HG02678 (cell line): ENCODE results near the gene QARS1.

Source experiments
- ATAC-seq: cut with Tn5 transposase; IDR thresholded peaks from one replicate; pipeline ENCODE4 v1.9.1; 2021; ENCODE audit warnings: mild to moderate bottlenecking, moderate library complexity; ENCODE audit not compliant: unreplicated experiment

The QARS1 gene

GRCh38 chr3:49104427-49105291 lies at the start of gene QARS1:
QARS1 (minus strand) TSS chr3:49104757; CDS start chr3:49104733, 24 bp downstream.
- ATAC-seq: peak; percentile 91

- no peak for ATAC-seq
Observed at GRCh38 chr3:49153349-49153912, 48.9 kb upstream of the QARS1 start.

- ATAC-seq: no peak
Observed at GRCh38 chr3:49151610-49152009, 47.1 kb upstream of the QARS1 start.

- ATAC-seq: no peak
Observed at GRCh38 chr3:49148159-49148558, 43.6 kb upstream of the QARS1 start.

DNA sequence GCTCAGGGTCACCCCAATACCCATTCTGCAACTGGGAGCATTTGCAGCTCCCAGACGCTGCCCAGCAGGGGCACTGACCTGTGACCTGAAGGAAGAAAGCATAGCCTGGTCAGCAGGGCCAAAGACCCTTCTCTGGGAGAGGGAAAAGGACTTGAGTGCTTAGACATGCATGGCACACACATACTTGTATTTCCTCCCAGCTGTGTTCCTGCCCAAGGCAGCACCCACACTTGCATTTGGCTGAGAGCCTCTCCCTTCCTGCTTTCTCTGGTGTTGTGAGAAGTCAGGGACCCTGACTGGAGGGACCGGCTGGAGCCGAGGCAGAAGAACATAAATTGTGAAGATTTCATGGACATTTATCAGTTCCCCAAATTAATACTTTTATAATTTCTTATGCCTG lies 35.5 kb upstream of the QARS1 start:
- ATAC-seq: no peak

DNA sequence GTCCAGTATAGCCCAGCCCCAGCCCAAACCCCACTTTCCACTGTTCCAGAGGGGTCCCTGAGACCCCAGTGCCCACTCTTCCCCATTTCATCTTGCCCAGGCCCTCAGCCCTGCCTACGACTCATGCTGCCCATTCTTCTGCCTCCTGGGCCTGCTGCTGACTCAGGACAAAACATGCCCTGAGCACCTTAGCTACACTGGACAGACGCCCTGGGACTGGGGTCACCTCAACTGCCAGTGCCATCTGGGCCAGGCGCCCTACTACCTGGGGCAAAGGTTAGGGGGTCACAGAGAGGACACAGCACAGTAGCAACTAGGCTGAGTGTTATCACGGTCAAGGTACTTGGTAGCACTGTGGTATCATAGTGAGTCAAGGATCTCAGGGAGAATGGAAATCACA lies 30.9 kb upstream of the QARS1 start:
- no peak for ATAC-seq

DNA sequence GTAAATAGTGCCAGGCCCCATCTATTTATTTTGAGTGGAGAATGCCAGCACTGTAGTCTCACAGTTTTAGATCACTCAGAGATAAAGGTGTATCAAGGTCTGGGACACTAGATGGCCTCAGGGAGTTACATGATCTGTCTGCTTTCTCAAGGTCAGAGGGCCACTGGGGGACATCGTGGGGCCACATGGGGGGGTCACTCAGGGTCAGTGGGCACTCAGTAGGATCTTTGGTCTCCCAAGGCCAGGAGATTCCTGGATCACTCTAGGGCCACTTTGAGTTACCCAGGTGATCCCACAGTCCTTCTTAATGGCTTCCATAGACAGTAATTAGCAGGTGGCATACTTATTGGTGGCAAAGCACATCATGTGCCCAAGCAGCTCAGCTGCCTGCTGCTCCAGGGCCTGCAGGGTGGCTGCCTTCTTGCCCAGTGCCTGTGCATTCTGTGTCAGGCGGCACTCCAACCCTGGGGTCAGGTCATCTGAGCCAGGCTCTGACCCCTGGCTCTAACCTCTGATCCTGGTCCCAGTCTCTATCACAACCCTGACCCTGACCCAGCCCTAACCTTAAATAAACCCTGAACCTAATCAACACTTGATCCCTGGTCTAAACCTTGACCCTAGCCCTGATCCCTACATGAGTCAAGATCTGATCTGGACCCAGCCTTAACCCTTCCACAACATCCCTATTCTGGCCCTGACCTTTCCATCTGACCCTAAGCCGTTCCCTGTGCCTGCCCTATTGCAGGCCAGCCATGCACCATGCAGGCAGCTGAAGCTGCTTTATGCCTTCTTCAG lies 30.1 kb upstream of the QARS1 start:
- no peak for ATAC-seq

DNA sequence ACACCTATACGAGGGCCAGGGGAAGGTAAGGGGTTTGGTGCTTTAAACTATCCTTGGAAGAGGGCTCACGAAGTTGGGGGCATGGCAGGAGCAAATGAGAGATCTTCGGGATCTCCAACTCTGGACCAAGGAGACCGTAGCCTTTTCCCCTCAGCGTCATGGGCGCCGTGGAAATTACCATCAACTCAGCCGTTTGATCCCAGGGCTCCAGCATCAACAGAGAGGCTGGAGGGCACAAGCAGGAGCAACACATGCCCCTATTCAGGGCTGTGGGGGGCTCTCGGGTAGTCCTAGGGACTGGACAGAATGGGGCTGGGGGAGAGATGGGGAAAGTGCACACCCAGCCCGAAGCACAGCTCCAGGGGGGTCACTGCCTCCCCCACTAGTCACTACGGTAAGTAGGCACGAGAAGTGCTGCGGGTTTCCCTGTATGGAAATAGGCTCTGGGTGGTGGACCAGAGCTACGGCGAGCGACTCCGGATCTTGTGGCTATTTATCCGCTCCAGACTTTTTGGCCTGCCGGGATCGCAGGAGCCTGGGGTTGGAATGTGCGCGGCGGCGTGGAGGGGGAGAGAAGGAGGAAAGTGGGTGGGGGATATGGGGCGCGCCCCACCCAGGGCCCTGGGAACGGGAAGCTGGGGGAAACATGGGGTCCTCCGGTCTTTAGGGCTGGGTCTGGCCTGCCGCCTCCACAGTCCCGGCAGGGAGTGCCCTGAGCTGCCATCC lies 28.8 kb upstream of the QARS1 start:
- ATAC-seq: no peak

- no peak for ATAC-seq
Observed at GRCh38 chr3:49132437-49133225, 28.1 kb upstream of the QARS1 start, which contains the start of gene LAMB2. LAMB2 (minus strand) TSS chr3:49133050; CDS start chr3:49132867, 183 bp downstream.

DNA sequence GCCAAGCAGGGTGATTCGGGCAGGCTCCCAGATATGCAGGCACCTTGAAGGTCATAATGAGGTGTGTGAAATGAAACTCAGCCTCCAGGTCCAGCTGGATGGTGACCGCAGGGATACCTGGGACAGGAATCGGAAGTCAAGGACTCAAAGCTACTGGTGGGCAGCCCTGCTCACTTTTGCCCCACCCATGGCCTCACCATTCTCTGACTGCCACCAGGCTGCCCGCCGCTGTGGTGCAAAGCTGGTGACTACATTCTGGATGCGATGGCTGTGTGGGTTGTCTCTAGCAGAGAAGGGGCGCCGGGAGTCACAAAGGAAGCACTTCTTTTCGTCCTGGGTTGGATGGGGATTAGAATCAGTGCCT lies 27.5 kb upstream of the QARS1 start:
- ATAC-seq: no peak

DNA sequence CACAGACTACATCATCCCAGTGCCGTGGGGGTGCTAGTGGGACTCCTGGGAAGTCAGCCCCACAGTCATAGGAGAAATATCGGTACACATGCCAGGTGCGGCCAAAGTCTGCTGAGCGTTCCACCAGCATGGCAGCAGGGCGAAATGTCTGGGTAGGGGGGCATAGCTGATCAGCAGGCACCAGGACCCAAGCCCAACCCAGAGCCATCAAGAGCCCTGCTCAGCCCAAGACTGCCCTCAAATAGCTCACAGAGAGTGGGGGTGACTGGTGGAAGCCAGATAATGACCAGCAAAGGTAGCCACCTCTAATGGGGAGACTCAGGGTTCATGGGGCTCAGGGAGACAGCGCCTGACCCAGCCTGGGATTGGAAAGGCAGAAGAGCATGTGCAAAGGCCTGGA lies 27.0 kb upstream of the QARS1 start:
- ATAC-seq: no peak

GRCh38 chr3:49131040-49131439 lies 26.5 kb upstream of the QARS1 start:
- ATAC-seq: no peak

DNA sequence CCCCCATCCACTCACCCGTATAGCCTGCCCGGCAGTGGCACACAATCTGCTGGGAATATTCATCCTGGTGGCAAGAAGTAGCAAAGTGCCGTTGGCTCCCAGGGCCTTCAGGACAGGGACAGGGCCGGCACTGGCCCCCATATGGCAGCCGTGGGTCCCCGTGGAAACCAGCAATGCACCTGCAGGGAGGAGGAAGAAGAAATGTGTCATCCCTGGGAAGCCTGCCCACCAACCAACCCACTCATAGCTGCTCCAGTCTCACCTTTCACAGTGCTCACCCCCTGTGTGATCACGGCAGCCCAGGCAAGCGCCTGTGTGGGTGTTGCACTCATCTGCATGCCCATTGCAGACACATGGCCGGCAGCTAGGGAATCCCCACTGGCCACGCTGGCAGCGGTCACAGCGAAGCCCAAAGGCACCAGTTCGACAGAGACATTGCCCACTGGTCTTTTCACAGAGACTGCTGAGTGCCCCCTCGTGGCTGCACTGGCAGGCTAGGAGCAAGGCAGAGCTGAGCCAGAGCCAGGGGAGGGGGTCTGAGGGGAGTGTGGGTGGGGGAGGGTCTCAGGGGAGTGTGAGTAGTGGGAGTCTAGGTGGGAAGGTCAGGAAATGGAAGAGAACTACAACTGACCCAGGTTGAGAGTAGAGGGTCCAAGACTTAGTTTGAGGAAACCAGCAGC lies 20.6 kb upstream of the QARS1 start:
- no peak for ATAC-seq

- ATAC-seq: no peak
Observed at GRCh38 chr3:49124203-49124602, 19.6 kb upstream of the QARS1 start.

- ATAC-seq: no peak
Observed at GRCh38 chr3:49123687-49124086, 19.1 kb upstream of the QARS1 start.

GRCh38 chr3:49122886-49123545 lies 18.5 kb upstream of the QARS1 start:
- no peak for ATAC-seq

- no peak for ATAC-seq
Observed at GRCh38 chr3:49122451-49122850, 17.9 kb upstream of the QARS1 start.

DNA sequence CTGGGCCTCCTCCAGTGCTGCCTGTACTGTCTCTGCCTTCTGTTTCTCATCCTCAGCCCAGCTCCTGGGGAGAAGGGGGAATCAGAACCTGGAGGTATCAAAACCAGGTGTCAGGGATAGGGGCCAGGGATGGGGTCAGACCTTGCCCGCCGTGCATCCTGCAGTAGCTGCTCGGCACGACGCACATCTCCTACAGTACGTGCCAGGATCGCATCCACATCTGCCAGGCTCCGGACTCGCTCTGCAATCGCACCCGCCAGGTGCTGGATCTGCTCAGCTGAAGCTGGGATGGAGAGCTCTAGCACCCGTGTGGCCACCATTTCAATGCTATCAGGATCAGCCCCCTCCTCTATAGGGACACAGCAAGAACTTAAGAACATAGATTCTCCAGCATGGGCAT lies 17.5 kb upstream of the QARS1 start:
- ATAC-seq: no peak

GRCh38 chr3:49121132-49121736 lies 16.7 kb upstream of the QARS1 start:
- no peak for ATAC-seq
